Measurements from ENCODE around the gene NIFK. TPM values are rescaled to one million over a fixed set of nuclear protein-coding genes. Genes with fewer than 3 reads are reported as not detected.
"Not testable (repeated sequence)": the region's sequence is repeated elsewhere in the genome, so short reads cannot be mapped to it uniquely, and the experiment has no call there.

NIFK gene
- total RNA-seq, 1 experiment from 2014 or later = 55.7 TPM

DNA sequence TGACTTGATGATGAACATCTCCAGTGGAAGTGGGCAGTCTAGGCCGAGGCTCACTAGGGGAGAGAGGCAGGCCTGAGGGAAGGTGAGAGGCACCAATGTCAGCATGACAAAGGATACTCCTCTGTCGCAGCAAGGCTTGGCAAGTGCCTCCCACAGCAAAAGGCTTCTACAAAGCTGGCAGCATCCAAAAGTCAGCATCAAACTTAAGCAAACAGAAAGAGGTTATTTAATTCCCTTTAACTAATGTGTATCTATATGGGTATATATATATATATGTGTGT is 41.6 kb downstream of the NIFK start:
- DNase-seq (ENCODE audit: low read depth) = no peak

DNA sequence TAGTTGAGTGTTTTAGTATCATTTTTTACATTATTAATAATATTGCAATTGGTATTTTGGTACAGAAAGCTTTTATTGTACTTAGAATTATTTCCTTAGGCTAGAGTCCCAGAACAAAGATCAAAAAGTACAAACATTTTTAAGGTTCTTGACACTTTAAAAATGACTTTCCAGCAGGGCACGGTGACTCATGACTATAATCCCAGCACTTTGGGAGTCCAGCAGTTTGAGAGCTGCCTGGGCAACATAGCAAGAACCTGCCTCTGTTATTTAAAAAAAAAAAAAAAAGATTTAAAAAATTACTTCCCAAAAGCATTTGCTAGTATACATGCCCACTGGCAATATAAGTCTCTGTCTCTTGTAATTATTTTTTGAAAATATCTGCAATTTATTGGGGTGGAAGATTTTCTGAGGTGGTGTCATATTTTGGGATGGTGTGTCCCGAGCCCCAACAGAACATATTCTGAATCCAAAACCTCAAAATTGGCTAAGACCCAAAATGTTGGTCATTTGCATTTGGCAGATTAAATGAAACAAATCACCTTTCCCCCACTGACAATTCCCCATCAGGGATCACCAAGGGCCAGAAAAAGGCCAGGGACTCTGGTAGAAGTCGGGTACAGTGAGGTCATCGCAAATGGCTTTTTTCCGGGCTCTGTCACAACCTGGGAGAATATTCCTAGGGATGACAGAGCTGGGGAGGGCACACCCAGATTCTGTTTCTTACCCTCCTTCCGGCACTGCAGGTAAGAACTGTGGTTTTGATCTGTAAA is 42.1 kb downstream of the NIFK start:
- DNase-seq (ENCODE audit: low read depth) = peak; percentile 76

DNA sequence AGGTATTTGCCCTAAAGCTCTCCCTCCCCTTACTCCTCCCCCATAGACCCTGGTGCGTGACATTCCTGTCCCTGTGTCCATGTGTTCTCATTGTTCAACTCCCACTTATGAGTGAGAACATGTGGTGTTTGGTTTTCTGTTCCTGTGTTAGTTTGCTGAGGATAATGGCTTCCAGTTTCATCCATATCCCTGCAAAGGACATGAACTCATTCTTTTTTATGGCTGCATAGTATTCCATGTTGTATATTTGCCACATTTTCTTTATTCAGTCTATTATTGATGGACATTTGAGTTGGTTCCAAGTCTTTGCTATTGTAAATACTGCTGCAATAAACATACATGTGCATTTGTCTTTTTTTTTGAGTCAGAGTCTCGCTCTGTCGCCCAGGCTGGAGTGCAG is 46.1 kb downstream of the NIFK start:
- DNase-seq (ENCODE audit: low read depth) = not testable (repeated sequence)

DNA sequence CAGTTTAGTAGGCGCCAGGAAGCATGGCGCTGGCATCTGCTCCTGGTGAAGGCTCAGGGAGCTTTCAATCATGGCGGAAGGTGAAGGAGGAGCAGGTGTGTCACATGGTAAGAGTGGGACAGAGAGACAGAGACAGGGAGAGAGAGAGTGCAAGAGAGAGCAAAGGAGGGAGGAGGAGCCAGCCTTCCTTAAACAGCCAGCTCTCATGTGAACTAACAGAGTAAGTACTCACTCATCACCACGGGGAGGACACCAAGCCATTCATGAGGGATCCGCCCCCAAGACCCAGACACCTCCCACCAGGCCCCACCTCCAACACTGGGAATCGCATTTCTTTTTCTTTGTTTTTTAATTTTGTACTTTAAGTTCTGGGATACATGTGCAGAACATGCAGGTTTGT is 46.6 kb downstream of the NIFK start:
- no peak for DNase-seq (ENCODE audit: low read depth)

DNA sequence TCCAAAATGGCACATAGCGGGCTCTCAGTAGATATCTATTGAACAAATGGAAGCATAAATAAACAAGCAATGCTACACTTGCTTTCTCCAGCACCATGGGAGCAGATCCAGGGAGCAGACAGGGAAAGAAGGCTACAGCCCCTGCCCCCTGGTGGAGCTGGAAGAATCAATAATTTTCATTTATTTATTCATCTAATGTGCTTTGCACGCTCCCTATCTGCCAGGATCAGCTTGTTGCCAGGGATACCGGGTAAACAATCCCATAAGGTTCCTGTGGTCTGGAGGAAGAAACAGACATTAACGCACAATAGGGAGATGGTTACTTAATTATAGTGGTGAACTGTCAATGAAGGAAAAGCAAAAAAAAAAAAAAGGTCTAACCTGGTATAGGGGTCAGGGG is 47.3 kb downstream of the NIFK start:
- peak; percentile 64 for DNase-seq (ENCODE audit: low read depth)

DNA sequence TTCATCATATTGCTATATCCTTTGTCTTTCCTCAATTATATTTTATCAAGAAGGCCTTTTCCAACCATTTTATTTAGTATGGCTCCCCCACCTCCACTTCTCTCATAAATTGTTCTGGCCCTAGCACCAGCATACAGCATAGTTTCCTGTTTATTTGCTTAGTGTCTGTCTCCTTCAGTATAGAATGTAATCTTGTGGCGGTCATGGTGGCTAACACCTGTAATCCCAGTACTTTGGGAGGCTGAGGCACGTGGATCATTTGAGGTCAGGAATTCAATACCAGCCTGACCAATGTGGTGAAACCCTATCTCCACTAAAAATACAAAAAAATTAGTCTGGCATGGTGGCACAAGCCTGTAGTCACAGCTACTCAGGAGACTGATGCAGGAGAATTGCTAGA is 47.9 kb downstream of the NIFK start:
- DNase-seq (ENCODE audit: low read depth) = no peak

DNA sequence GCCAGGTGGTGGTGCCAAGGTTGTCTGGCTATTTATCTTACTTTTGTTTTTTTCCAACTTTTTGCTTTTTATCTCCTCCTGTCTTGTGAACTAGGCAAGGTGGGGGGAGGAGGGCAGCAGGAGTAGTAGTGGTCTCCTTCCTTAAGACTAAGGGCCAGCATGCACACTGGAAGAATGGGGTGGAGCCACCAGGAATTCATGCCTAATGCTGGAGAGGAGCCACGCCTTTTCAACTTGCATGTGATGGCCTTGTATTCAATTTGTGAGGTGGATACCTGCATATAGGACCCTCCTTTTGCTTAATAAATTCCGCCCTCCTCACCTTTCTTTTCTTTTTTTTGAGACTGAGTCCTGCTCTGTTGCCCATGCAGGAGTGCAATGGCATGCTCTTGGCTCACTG is 49.8 kb downstream of the NIFK start:
- no peak for DNase-seq (ENCODE audit: low read depth)

DNA sequence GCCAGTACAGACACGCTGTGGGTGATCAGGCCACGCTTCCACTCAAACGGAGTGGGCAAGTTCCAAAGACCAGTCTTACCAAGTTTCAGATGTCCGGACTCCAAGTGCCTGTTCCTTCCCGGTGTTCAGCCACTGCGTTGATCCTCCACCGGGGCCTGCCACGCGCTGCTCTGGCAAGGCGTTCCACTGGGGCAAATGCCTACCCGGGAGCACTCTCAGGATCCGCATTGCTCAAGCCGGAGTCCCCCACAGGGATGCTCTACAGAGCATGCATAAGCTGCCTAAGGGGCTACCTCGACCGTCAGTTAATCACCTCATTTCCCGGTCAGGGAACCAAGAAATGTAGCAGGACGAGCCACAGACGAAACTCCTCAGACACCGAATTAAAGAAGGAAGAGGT is 50.5 kb downstream of the NIFK start:
- DNase-seq (ENCODE audit: low read depth) = no peak

DNA sequence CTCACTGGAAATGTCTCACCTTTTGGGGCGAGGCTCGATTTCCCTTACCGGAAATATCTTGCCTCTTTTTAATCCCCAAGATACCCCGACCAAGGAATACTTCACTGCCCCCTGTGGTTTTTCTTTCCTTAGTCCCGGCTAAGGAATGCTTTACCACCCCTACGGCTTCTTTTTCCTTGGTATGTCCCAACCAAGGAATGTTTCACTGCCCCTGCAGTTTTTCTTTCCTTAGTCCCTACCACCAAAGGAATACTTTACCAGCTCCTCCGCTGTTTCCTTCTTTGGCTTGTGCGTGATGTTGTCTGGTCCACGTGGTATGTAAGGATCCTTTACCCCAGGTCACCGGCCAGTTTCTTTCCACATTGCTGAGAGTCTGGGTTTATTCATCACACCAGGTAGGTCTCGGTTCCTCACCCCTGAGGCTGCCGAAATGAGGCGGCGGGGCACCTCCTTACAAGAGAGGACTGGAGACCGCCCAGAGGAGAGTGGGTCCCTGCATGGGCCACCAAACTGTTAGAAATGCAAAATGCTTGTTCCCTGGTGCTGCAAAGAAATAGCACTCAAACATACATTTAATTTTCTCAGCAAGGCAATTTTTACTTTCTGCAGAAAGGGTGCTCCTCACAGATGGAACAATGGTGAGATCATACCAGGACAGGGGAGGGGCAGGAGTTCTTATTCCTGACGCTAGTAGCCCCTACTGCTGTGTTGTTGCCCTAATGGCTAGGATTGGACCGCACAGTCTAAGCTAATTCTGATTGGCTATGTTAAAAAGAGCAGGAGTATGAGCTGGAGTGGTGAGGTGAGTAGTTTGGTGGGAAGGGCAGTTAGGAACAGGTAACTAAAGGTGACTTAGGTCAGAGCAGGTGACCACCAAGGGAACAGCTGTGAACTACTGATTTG is 54.0 kb downstream of the NIFK start:
- no peak for DNase-seq (ENCODE audit: low read depth)

DNA sequence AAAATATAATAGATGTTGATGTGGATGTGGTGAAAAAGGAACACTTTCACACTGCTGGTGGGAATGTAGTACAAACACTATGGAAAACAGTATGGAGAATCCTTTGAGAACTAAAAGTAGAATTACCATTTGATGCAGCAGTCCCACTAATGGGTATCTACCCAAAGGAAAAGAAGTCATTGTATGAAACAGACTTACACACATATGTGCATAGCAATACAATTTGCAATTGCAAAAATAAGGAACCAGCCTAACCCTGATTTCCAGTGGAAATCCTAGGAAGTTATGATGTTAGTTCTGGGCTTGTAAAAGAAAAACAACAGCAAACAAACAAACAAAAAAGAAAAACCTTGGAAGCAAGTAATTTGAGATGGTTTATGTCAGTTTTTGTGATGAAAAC is 58.8 kb downstream of the NIFK start:
- DNase-seq (ENCODE audit: low read depth) = no peak

Other genes with a start within 250 kb of the NIFK start
- under 0.01 TPM in 1 of 2 replicates, not detected in the other for gene RNU4ATAC, start 206.0 kb downstream of the NIFK start, total RNA-seq (2014; rRNA removed)
- 30.5 and 42.9 TPM in 2 replicates for gene CLASP1, start 87.4 kb downstream of the NIFK start, total RNA-seq (2014; rRNA removed)
- gene TSN, start 18.8 kb upstream of the NIFK start, total RNA-seq (2014; rRNA removed) = 62.7 and 66.0 TPM in 2 replicates